NCI-H2081 (cell line): ENCODE measurements around the gene YPEL2.
"Not testable (repeated sequence)": the region's sequence is repeated elsewhere in the genome, so short reads cannot be mapped to it uniquely, and the experiment has no call there.

Experiments used
- DNase-seq, 2 experiments: peaks; one replicate each; lab custom pipeline; 2025; lab: John Stamatoyannopoulos, UW

YPEL2 gene

GRCh38 chr17:59377410-59377809 lies 46.0 kb downstream of the YPEL2 start:
- peak; percentile 63 to 85 for DNase-seq

- no peak for DNase-seq
These were observed 47.2 kb downstream of the YPEL2 start for GRCh38 chr17:59378675-59379074.

GRCh38 chr17:59380474-59380873 lies 49.0 kb downstream of the YPEL2 start:
- no peak for DNase-seq

- DNase-seq, result peak; percentile 97 to 98
These were observed 50.5 kb downstream of the YPEL2 start for GRCh38 chr17:59381716-59382570.

GRCh38 chr17:59383893-59384292 lies 52.4 kb downstream of the YPEL2 start:
- DNase-seq, result no peak

- no peak for DNase-seq
These were observed 56.1 kb downstream of the YPEL2 start for GRCh38 chr17:59387351-59388068.

- no peak for DNase-seq
These were observed 56.7 kb downstream of the YPEL2 start for GRCh38 chr17:59388069-59388556.

GRCh38 chr17:59389066-59389465 lies 57.6 kb downstream of the YPEL2 start:
- DNase-seq, result no peak

GRCh38 chr17:59391021-59391420 lies 59.6 kb downstream of the YPEL2 start:
- DNase-seq, result no peak

GRCh38 chr17:59392973-59393679 lies 61.7 kb downstream of the YPEL2 start:
- DNase-seq, result no peak

- DNase-seq, result not testable (repeated sequence)
These were observed 62.4 kb downstream of the YPEL2 start for GRCh38 chr17:59393742-59394410.

- no peak for DNase-seq
These were observed 64.8 kb downstream of the YPEL2 start for GRCh38 chr17:59396134-59396826.

GRCh38 chr17:59397316-59398073 lies 66.0 kb downstream of the YPEL2 start:
- no peak for DNase-seq

GRCh38 chr17:59399914-59400313 lies 68.5 kb downstream of the YPEL2 start:
- no peak for DNase-seq

- DNase-seq, result no peak
These were observed 69.4 kb downstream of the YPEL2 start for GRCh38 chr17:59400858-59401257.

GRCh38 chr17:59401274-59401673 lies 69.8 kb downstream of the YPEL2 start:
- no peak for DNase-seq

GRCh38 chr17:59401725-59402124 lies 70.3 kb downstream of the YPEL2 start:
- DNase-seq, result no peak

- no peak for DNase-seq
These were observed 71.3 kb downstream of the YPEL2 start for GRCh38 chr17:59402760-59403159.

- no peak for DNase-seq
These were observed 73.0 kb downstream of the YPEL2 start for GRCh38 chr17:59404471-59404870.

- no peak for DNase-seq
These were observed 74.7 kb downstream of the YPEL2 start for GRCh38 chr17:59405944-59406705.
